ENCODE results near the gene SPIN1. TPM values are rescaled to one million over a fixed set of nuclear protein-coding genes. Genes with fewer than 3 reads are reported as not detected.

SPIN1 gene
- total and polyA plus RNA-seq, 2 experiments from 2014 or later, result 49.0 to 158 TPM

GRCh38 chr9:88399966-88400365 lies 11.7 kb downstream of the SPIN1 start:
- H3K4me1 Mint-ChIP-seq, result peaks cover 19% of the 10 kb centered on the region
- peaks cover 33% of the 10 kb centered on the region for H3K36me3 Mint-ChIP-seq (ENCODE audit: low read depth)
- peaks cover 7% of the 10 kb centered on the region for H3K27me3 Mint-ChIP-seq (ENCODE audit: insufficient read depth, low read depth, poor library complexity)
- H3K27ac Mint-ChIP-seq, result peak overlapping the region; percentile 55
- Histone ChIP-seq H3K27me3 (ENCODE audit: insufficient read depth) (no peaks in the 10 kb centered on the region), H3F3A (replicated peaks; ENCODE audit: low read depth) (no peaks in the 10 kb centered on the region), H3K4me1 (ENCODE audit: insufficient read depth) (peaks cover 18% of the 10 kb centered on the region), H2AFZ (no peak overlapping the region), H4K20me1 (replicated peaks; ENCODE audit: insufficient read depth) (peaks cover 69% of the 10 kb centered on the region), H3K9me2 (ENCODE audit: insufficient read depth) (no peaks in the 10 kb centered on the region; the same call in 1 of the 2 replicates), H3K4me2 (no peak overlapping the region), H3K4me3 (no peak overlapping the region), H3K27ac (ENCODE audit: low read depth) (peak overlapping the region; percentile 67; the same call in 1 of the 2 replicates), H3K79me2 (replicated peaks; ENCODE audit: insufficient read depth) (peaks cover 100% of the 10 kb centered on the region), H3K36me3 (ENCODE audit: insufficient read depth) (no peaks in the 10 kb centered on the region)
- no peak for ATAC-seq
- no peaks in the 10 kb centered on the region for H3K9me3 Mint-ChIP-seq
- H3K4me3 Mint-ChIP-seq, result no peak overlapping the region
- no peak for TF ChIP-seq STAT1 (IDR thresholded peaks at IDR 0.05; ENCODE audit: unreplicated experiment)
- no peak for TF ChIP-seq REST (IDR thresholded peaks at IDR 0.05; ENCODE audit: unreplicated experiment)
- TF ChIP-seq POLR2AphosphoS5 (IDR thresholded peaks at IDR 0.05; ENCODE audit: low read depth), result no peak
- no peak for TF ChIP-seq CREB1 (CRISPR knock-in tag; IDR thresholded peaks at IDR 0.05; ENCODE audit: low read depth)
- no peak for DNase-seq (ENCODE audit: low spot score)

GRCh38 chr9:88403340-88403739 lies 15.1 kb downstream of the SPIN1 start:
- Histone ChIP-seq H3F3A (replicated peaks; ENCODE audit: low read depth) (no peaks in the 10 kb centered on the region), H4K20me1 (replicated peaks; ENCODE audit: insufficient read depth) (peaks cover 48% of the 10 kb centered on the region), H3K27me3 (ENCODE audit: insufficient read depth) (no peaks in the 10 kb centered on the region), H2AFZ (no peak overlapping the region), H3K27ac (ENCODE audit: low read depth) (no peak overlapping the region), H3K4me2 (no peak overlapping the region), H3K79me2 (replicated peaks; ENCODE audit: insufficient read depth) (peaks cover 100% of the 10 kb centered on the region), H3K4me3 (no peak overlapping the region), H3K9me2 (ENCODE audit: insufficient read depth) (no peaks in the 10 kb centered on the region; the same call in 1 of the 2 replicates), H3K36me3 (ENCODE audit: insufficient read depth) (no peaks in the 10 kb centered on the region), H3K4me1 (ENCODE audit: insufficient read depth) (peaks cover 7% of the 10 kb centered on the region)
- H3K4me3 Mint-ChIP-seq, result no peak overlapping the region
- peaks cover 6% of the 10 kb centered on the region for H3K27me3 Mint-ChIP-seq (ENCODE audit: insufficient read depth, low read depth, poor library complexity)
- H3K4me1 Mint-ChIP-seq, result peaks cover 14% of the 10 kb centered on the region
- ATAC-seq (no peak), DNase-seq (ENCODE audit: low spot score) (no peak)
- peaks cover 26% of the 10 kb centered on the region; the same call in 2 of the 3 replicates for H3K36me3 Mint-ChIP-seq (ENCODE audit: low read depth)
- no peak overlapping the region for H3K27ac Mint-ChIP-seq
- no peaks in the 10 kb centered on the region for H3K9me3 Mint-ChIP-seq
- TF ChIP-seq REST (IDR thresholded peaks at IDR 0.05; ENCODE audit: unreplicated experiment) (no peak), ZNF114 (CRISPR knock-in tag; IDR thresholded peaks at IDR 0.05) (no peak), CTCF (conservative IDR thresholded peaks at IDR 0.05; ENCODE audit: low read depth in 2 of 2) (no peak), EZH2phosphoT487 (IDR thresholded peaks at IDR 0.05; ENCODE audit: unreplicated experiment) (no peak), ETS1 (IDR thresholded peaks at IDR 0.05) (no peak), EZH2 (IDR thresholded peaks at IDR 0.05; ENCODE audit: low read depth, unreplicated experiment) (no peak), STAT1 (IDR thresholded peaks at IDR 0.05; ENCODE audit: unreplicated experiment) (no peak), POLR2AphosphoS5 (IDR thresholded peaks at IDR 0.05; ENCODE audit: low read depth) (no peak), ZNF331 (CRISPR knock-in tag; IDR thresholded peaks at IDR 0.05; ENCODE audit: low read depth) (no peak)
